GDM1 (cell line): ENCODE measurements around the gene CAVIN3.

Source experiments
- DNase-seq: peaks from one replicate; lab custom pipeline; 2025; lab: John Stamatoyannopoulos, UW

CAVIN3 gene

GRCh38 chr11:6269994-6270393 lies 50.3 kb downstream of the CAVIN3 start:
- DNase-seq: no peak
